NCI-H2107 (cell line): Measurements from ENCODE around the gene ALX4.

Experiments used
- DNase-seq: peaks from one replicate; lab custom pipeline; 2025; lab: John Stamatoyannopoulos, UW

The ALX4 gene

GRCh38 chr11:44300844-44301563, 8.9 kb downstream of the ALX4 start:
- DNase-seq, result no peak

GRCh38 chr11:44298862-44299261, 11.1 kb downstream of the ALX4 start:
- DNase-seq, result no peak

GRCh38 chr11:44290208-44290607, 19.7 kb downstream of the ALX4 start:
- DNase-seq, result no peak

GRCh38 chr11:44288133-44288526, 21.8 kb downstream of the ALX4 start:
- no peak for DNase-seq

- no peak for DNase-seq
Observed at GRCh38 chr11:44286911-44287310, 23.0 kb downstream of the ALX4 start.

GRCh38 chr11:44286268-44286880, 23.6 kb downstream of the ALX4 start:
- DNase-seq, result peak; percentile 53

GRCh38 chr11:44285756-44286155, 24.2 kb downstream of the ALX4 start:
- DNase-seq, result no peak

- DNase-seq, result no peak
Observed at GRCh38 chr11:44282620-44283019, 27.3 kb downstream of the ALX4 start.

- no peak for DNase-seq
Observed at GRCh38 chr11:44281151-44281550, 28.8 kb downstream of the ALX4 start.

GRCh38 chr11:44280257-44280656, 29.7 kb downstream of the ALX4 start:
- DNase-seq, result no peak

GRCh38 chr11:44279483-44279882, 30.5 kb downstream of the ALX4 start:
- DNase-seq, result no peak

- no peak for DNase-seq
Observed at GRCh38 chr11:44277196-44278090, 32.5 kb downstream of the ALX4 start.

GRCh38 chr11:44275961-44276550, 33.9 kb downstream of the ALX4 start:
- no peak for DNase-seq

GRCh38 chr11:44275241-44275640, 34.7 kb downstream of the ALX4 start:
- no peak for DNase-seq

GRCh38 chr11:44274404-44274803, 35.5 kb downstream of the ALX4 start:
- no peak for DNase-seq

GRCh38 chr11:44271286-44271685, 38.7 kb downstream of the ALX4 start:
- no peak for DNase-seq

- DNase-seq, result no peak
Observed at GRCh38 chr11:44270403-44271273, 39.3 kb downstream of the ALX4 start.

- no peak for DNase-seq
Observed at GRCh38 chr11:44269369-44270351, 40.3 kb downstream of the ALX4 start.

GRCh38 chr11:44268614-44269080, 41.3 kb downstream of the ALX4 start:
- no peak for DNase-seq
